ENCODE data around the gene SYMPK.
"Not testable (repeated sequence)": the region's sequence is repeated elsewhere in the genome, so short reads cannot be mapped to it uniquely, and the experiment has no call there.

The SYMPK gene

DNA sequence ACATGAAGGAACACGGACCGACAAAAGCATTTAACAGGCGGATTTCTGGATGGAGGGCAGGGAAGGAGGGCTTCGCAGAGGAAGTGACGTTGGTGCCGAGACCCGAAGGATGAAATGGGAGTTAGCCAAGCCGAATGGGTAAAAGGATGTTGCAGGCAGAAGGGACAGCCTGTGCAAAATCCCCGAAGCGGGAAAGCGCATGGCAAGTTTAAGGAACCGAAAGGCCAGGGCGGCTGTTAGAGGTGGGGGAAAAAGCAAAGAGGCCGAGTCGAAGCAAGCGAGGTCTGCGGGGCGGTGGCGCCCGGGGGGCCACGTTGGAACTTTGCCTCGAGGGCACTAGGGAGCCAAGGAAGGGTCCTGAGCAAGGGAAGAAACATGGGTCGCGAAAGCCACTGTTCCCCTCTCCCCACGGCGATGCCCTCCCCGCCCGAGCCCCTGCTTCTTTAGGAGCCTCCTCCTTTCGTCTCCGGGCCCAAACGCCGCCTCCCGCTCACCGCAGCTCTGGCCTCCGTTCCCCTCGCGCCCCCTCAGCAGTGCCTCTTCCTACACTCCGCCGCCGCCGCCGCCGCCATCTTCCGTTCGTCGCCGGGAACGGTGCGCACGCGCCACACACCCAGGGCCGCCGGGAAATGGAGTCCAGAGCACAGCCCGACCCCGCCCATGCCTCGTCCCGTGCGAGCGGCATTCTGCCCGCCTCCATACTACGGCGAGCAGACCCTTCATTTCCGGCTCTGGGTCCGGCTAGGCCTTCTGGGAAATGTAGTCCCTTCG is at the start of gene SYMPK:
Gene SYMPK, minus strand, starts transcription at position 584 of the 771 bp plus-strand sequence. CDS start 8,652 bp downstream, outside the sequence.
- in situ Hi-C loops (cut with MboI; ENCODE audit: low sequenced_read_pairs) = no loop called here

DNA sequence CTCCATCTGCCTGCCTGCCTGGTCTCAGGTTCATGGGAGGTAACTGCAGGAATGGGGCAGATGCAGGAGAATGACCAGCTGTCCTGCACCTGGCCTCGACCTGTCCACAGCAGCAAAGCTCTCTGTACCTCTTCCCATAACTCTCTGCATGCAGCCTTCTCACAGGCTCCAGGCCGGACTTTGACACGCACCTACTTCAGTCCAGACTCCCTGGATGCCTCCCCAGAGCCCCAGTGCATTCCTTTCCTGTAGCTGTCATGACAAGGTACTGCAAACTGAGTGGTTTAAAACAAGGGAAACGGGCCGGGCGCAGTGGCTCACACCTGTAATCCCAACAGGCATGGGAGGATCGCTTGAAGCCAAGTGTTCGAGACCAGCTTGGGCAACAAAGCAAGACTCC is 48.3 kb upstream of the SYMPK start:
- in situ Hi-C loops (cut with MboI; ENCODE audit: low sequenced_read_pairs) = no loop called here

- in situ Hi-C loops (cut with MboI; ENCODE audit: low sequenced_read_pairs) = no loop called here
These were observed 46.0 kb upstream of the SYMPK start for GRCh38 chr19:45908956-45909355.

DNA sequence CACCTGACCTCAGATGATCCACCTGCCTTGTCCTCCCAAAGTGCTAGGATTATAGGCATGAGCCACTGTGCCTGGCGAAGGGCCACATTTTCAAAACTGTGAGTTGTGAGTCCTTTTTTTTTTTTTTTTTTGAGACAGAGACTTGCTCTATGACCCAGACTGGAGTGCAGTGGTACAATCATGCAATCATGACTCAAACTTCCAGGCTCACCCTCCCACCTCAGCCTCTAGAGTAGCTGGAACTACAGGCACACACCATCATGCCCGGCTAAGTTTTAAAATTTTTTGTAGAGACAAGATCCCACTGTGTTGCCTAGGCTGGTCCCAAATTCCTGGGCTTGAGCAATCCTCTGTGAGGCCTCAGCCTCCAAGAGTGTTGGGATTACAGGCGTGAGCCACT is 43.3 kb upstream of the SYMPK start:
- in situ Hi-C loops (cut with MboI; ENCODE audit: low sequenced_read_pairs) = no loop called here

GRCh38 chr19:45905011-45905410 is 42.1 kb upstream of the SYMPK start:
- in situ Hi-C loops (cut with MboI; ENCODE audit: low sequenced_read_pairs) = no loop called here

- in situ Hi-C loops (cut with MboI; ENCODE audit: low sequenced_read_pairs) = no loop called here
These were observed 40.0 kb upstream of the SYMPK start for GRCh38 chr19:45902651-45903625.

DNA sequence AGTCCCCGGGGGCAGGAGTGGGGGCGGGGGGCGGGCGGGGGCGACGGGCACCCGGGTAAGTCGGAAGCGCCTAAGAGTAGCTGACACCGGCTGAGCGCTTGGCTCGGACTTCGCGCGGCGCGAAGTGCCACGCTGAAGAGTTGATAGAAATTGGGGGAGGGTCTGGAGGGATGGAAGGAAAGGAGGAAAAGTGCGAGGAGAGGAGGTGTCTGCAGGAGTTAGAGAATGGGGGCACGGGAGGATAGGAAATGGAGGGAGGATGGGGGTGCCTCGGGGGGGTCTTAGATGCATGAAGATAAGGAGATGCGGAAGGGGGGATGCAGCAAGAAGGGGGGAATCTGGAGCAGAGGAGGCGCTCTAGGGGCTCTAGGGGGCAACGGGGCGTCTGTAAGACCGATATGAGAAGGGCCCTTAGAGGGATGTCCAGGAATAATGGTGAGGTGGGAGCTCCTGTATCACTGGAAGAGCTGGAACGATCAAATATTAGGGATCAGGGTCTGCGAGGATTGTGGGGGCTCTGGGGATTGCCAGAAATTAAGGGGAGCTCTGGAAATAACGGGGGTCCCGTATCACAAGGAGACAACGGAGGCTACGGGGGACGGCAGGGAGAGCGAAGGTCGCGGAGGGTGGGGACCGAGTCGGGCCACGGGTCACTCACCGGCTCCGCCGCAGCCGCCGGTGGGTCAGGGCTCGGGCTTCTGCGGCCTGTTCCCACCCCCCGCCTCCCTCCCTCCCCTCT is 39.1 kb upstream of the SYMPK start, which contains the start of gene MYPOP:
Gene MYPOP, minus strand, starts transcription at position 702 of the 739 bp plus-strand sequence. CDS start 840 bp downstream, outside the sequence.
- in situ Hi-C loops (cut with MboI; ENCODE audit: low sequenced_read_pairs) = no loop called here

DNA sequence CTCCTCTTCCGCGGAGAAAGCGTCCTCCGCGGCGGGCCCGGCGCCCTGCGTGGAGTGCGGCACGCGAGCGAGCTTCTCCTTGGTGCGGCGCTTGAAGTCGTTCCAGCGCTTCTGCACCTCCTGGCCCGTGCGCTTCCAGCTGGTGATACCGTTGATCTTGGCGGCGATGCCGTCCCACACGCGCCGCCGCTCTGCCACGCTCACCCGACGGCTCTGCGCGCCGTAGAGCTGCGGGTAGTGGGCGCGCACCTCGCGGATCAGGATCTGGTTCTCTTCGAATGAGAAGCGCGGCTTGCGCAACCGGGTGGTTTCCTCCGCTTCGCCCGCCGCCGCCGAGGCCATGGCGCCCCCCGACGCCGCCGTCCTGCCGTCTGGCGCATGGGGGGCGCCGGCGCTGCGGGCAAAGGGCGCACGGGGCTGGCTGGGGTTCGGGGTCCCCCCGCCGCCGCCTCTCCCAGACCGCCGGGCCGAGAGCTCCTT is 38.5 kb upstream of the SYMPK start:
- in situ Hi-C loops (cut with MboI; ENCODE audit: low sequenced_read_pairs) = no loop called here

DNA sequence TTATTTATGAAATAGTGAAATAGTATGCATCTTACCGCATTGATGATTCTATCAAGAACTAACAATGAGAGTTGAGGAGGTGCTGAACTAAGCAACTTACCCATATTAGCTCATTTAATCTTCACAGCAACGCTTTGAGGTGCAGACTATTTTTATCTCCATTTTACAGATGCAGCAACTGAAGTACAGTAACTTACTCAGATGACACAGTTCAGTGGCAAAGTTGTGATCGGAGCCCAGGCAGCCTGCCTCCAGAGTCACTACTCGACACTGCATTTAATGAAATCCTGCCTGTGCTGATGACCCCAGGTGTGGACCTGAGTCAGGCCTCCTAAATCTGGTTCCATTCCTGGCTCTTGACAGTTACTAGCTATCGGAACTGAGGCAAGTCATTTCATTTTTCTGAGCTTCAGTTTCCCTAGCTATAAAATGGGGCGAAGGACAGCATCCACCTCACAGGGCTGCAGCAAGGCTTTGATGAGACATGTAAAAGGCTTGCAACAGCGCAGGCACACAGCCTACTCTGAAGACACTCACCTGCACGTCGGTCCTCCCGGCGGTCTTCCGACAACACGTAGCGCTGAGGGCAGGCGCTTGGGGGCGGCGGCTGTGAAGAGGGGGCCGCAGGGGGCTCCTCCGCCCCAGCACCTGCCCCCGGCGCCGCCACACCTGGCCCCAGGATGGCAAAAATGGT is 37.9 kb upstream of the SYMPK start:
- in situ Hi-C loops (cut with MboI; ENCODE audit: low sequenced_read_pairs) = no loop called here

GRCh38 chr19:45899919-45900589 is 37.1 kb upstream of the SYMPK start:
- in situ Hi-C loops (cut with MboI; ENCODE audit: low sequenced_read_pairs) = no loop called here

- in situ Hi-C loops (cut with MboI; ENCODE audit: low sequenced_read_pairs) = no loop called here
These were observed 36.3 kb upstream of the SYMPK start for GRCh38 chr19:45899253-45899652.

DNA sequence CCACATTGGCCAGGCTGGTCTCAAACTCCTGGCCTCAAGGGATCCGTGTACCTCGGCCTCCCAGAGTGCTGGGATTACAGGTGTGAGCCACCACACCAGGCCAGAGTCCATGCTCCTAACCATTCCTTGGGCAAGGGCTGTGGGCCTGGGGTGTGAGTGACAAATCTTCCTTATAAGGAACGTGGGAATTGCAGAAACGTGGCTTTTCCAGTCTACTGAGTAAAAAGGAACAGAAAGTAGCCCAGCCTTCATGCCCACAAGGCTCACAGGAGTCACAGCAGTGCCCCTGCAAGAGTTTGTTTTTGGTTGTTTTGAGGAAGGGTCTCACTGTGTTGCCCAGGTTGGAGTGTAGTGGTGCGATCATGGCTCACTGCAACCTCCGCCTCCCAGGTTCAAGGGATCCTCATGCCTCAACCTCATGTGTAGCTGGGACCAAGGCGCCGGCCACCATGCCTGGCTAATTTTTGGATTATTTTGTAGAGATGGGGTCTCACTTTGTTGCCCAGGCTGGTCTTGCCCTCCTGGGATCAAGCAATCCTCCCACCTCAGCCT is 34.4 kb upstream of the SYMPK start:
- in situ Hi-C loops (cut with MboI; ENCODE audit: low sequenced_read_pairs) = no loop called here

DNA sequence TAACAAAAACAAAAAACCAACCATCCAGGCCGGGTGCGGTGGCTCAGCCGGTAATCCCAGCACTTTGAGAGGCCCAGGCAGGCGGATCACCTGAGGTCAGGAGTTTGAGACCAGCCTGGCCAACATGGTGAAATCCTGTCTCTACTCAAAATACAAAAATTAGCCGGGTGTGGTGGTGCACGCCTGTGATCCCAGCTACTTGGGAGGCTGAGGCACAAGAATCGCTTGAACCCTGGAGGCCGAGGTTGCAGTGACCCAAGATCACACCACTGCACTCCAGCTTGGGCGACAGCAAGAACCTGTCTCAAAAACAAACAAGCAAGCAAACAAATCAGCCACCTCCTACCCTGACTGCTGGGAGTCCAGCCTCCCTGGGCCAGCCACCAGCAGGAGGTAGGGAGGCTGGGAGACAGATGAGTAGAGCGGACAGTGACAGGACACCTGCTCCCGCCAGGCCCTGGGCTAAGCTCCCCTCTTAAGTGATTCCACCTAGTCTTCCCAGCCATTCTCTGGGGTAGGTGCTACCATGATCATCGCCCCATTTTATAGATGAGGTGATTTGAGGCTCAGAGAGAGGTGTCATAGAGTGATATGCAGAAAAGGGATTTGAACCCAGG is 33.1 kb upstream of the SYMPK start:
- in situ Hi-C loops (cut with MboI; ENCODE audit: low sequenced_read_pairs) = not testable (repeated sequence)

GRCh38 chr19:45895519-45895972 is 32.6 kb upstream of the SYMPK start:
- in situ Hi-C loops (cut with MboI; ENCODE audit: low sequenced_read_pairs) = no loop called here

- in situ Hi-C loops (cut with MboI; ENCODE audit: low sequenced_read_pairs) = no loop called here
These were observed 27.9 kb upstream of the SYMPK start for GRCh38 chr19:45890877-45891276.

DNA sequence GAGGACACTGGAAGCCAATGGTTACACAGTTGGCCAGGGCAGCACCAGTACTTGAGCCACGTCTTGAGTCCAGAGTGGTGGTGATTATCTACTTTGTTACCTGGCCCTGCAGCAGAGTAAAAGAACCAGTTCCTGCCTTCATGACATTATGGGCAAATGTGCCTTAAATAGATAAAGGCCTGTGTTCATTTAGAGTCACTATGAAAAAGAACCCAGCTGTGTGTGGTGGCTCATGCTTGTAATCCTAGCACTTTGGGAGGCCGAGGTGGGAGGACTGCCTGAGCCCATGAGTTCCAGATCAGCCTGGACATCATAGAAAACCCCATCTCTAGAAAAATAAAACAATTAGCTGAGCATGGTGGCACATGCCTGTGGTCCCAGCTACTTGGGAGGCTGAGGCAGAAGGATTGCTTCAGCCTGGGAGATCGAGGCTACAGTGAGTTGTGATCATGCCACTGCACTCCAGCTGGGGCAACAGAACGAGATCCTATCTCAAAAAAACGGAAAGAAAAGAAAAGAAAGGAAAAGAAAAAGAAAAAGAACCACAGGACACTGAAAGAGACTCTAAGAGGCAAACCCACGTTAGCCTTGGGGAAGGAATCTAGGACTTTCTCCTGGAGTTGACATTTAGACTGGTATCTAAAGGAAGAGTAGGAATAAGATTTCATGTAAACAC is 26.4 kb upstream of the SYMPK start:
- in situ Hi-C loops (cut with MboI; ENCODE audit: low sequenced_read_pairs) = no loop called here

DNA sequence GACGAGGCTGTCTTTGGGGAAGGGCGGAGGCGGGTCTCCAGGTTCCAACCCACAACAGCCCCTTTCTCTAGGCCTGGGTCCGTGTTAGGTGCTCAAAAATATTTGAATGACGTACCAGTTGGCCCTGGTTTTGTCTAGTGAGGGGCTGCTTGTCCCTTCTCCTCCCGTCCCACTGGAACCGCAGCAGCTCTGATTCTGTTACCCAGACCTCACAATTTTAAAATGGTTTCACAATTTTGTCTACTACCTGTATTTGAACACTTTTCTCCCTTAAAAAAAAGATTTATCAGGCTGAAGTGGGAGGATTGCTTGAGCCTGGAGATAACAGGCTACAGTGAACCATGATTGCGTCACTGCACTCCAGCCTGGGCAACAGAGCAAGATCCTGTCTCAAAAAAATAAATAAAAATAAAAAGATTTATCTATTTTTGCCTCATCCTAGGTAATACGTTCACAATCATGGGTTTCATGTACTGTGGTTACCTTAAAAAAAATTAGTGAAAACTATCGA is 24.3 kb upstream of the SYMPK start:
- in situ Hi-C loops (cut with MboI; ENCODE audit: low sequenced_read_pairs) = no loop called here
